ENCODE data around the gene CDKAL1.
A peak's percentile ranks its signal among the peaks of the same experiment; 100 is the strongest.

The CDKAL1 gene

GRCh38 chr6:21135484-21136013, 601.3 kb downstream of the CDKAL1 start:
- no peaks in the 10 kb centered on the region for H3K27me3 ChIP-seq (replicated peaks; ENCODE audit: control insufficient read depth, insufficient read depth, low read length)
- H3K9me3 ChIP-seq (ENCODE audit: control insufficient read depth, low read length) = no peaks in the 10 kb centered on the region
- no peak overlapping the region for H3K4me3 ChIP-seq (ENCODE audit: low read length)
- no peak for DNase-seq (ENCODE audit: low read depth)
- no peaks in the 10 kb centered on the region for H3K36me3 ChIP-seq (ENCODE audit: control insufficient read depth, insufficient read depth, low read length, severe bottlenecking)
- H3K4me1 ChIP-seq (ENCODE audit: control insufficient read depth, insufficient read depth, low read length) = peaks cover 14% of the 10 kb centered on the region
- no peak overlapping the region for H3K9ac ChIP-seq (ENCODE audit: low read length)

GRCh38 chr6:21137700-21138335, 603.6 kb downstream of the CDKAL1 start:
- no peak for DNase-seq (ENCODE audit: low read depth)
- peaks cover 14% of the 10 kb centered on the region for H3K4me1 ChIP-seq (ENCODE audit: control insufficient read depth, insufficient read depth, low read length)

GRCh38 chr6:21138336-21139069, 604.2 kb downstream of the CDKAL1 start:
- no peak for DNase-seq (ENCODE audit: low read depth)
- Histone ChIP-seq H3K36me3 (ENCODE audit: control insufficient read depth, insufficient read depth, low read length, severe bottlenecking) (no peaks in the 10 kb centered on the region), H3K9ac (ENCODE audit: low read length) (no peak overlapping the region)

More at GRCh38 chr6:21137700-21138335, 603.6 kb downstream of the CDKAL1 start:
- H3K9ac ChIP-seq (ENCODE audit: low read length) = no peak overlapping the region
- H3K4me3 ChIP-seq (ENCODE audit: low read length) = no peak overlapping the region
- no peaks in the 10 kb centered on the region for H3K9me3 ChIP-seq (ENCODE audit: control insufficient read depth, low read length)
- no peaks in the 10 kb centered on the region for H3K27me3 ChIP-seq (replicated peaks; ENCODE audit: control insufficient read depth, insufficient read depth, low read length)
- no peaks in the 10 kb centered on the region for H3K36me3 ChIP-seq (ENCODE audit: control insufficient read depth, insufficient read depth, low read length, severe bottlenecking)

GRCh38 chr6:21140966-21141365, 606.7 kb downstream of the CDKAL1 start:
- Histone ChIP-seq H3K9me3 (ENCODE audit: control insufficient read depth, low read length) (no peaks in the 10 kb centered on the region), H3K4me3 (ENCODE audit: low read length) (no peak overlapping the region), H3K4me1 (ENCODE audit: control insufficient read depth, insufficient read depth, low read length) (peaks cover 14% of the 10 kb centered on the region), H3K36me3 (ENCODE audit: control insufficient read depth, insufficient read depth, low read length, severe bottlenecking) (no peaks in the 10 kb centered on the region), H3K9ac (ENCODE audit: low read length) (no peak overlapping the region), H3K27me3 (replicated peaks; ENCODE audit: control insufficient read depth, insufficient read depth, low read length) (no peaks in the 10 kb centered on the region)
- DNase-seq (ENCODE audit: low read depth) = no peak

More at GRCh38 chr6:21138336-21139069, 604.2 kb downstream of the CDKAL1 start:
- H3K4me3 ChIP-seq (ENCODE audit: low read length) = no peak overlapping the region
- H3K9me3 ChIP-seq (ENCODE audit: control insufficient read depth, low read length) = no peaks in the 10 kb centered on the region
- no peaks in the 10 kb centered on the region for H3K27me3 ChIP-seq (replicated peaks; ENCODE audit: control insufficient read depth, insufficient read depth, low read length)
- H3K4me1 ChIP-seq (ENCODE audit: control insufficient read depth, insufficient read depth, low read length) = peaks cover 14% of the 10 kb centered on the region

- no peak overlapping the region for H3K4me3 ChIP-seq (ENCODE audit: low read length)
- DNase-seq (ENCODE audit: low read depth) = no peak
- H3K36me3 ChIP-seq (ENCODE audit: control insufficient read depth, insufficient read depth, low read length, severe bottlenecking) = no peaks in the 10 kb centered on the region
- no peaks in the 10 kb centered on the region for H3K9me3 ChIP-seq (ENCODE audit: control insufficient read depth, low read length)
- H3K27me3 ChIP-seq (replicated peaks; ENCODE audit: control insufficient read depth, insufficient read depth, low read length) = no peaks in the 10 kb centered on the region
- H3K9ac ChIP-seq (ENCODE audit: low read length) = no peak overlapping the region
- H3K4me1 ChIP-seq (ENCODE audit: control insufficient read depth, insufficient read depth, low read length) = peaks cover 14% of the 10 kb centered on the region
These were observed 607.5 kb downstream of the CDKAL1 start for GRCh38 chr6:21141616-21142303.

GRCh38 chr6:21142741-21143140, 608.5 kb downstream of the CDKAL1 start:
- H3K4me1 ChIP-seq (ENCODE audit: control insufficient read depth, insufficient read depth, low read length) = peaks cover 14% of the 10 kb centered on the region
- H3K9me3 ChIP-seq (ENCODE audit: control insufficient read depth, low read length) = no peaks in the 10 kb centered on the region

GRCh38 chr6:21143645-21144044, 609.4 kb downstream of the CDKAL1 start:
- H3K36me3 ChIP-seq (ENCODE audit: control insufficient read depth, insufficient read depth, low read length, severe bottlenecking) = no peaks in the 10 kb centered on the region
- H3K9ac ChIP-seq (ENCODE audit: low read length) = no peak overlapping the region
- no peaks in the 10 kb centered on the region for H3K9me3 ChIP-seq (ENCODE audit: control insufficient read depth, low read length)
- no peak overlapping the region for H3K4me3 ChIP-seq (ENCODE audit: low read length)
- no peaks in the 10 kb centered on the region for H3K27me3 ChIP-seq (replicated peaks; ENCODE audit: control insufficient read depth, insufficient read depth, low read length)
- peaks cover 9% of the 10 kb centered on the region for H3K4me1 ChIP-seq (ENCODE audit: control insufficient read depth, insufficient read depth, low read length)
- DNase-seq (ENCODE audit: low read depth) = no peak

More at GRCh38 chr6:21142741-21143140, 608.5 kb downstream of the CDKAL1 start:
- no peaks in the 10 kb centered on the region for H3K36me3 ChIP-seq (ENCODE audit: control insufficient read depth, insufficient read depth, low read length, severe bottlenecking)
- no peaks in the 10 kb centered on the region for H3K27me3 ChIP-seq (replicated peaks; ENCODE audit: control insufficient read depth, insufficient read depth, low read length)
- H3K9ac ChIP-seq (ENCODE audit: low read length) = no peak overlapping the region
- no peak overlapping the region for H3K4me3 ChIP-seq (ENCODE audit: low read length)
- no peak for DNase-seq (ENCODE audit: low read depth)

GRCh38 chr6:21144928-21145327, 610.7 kb downstream of the CDKAL1 start:
- Histone ChIP-seq H3K36me3 (ENCODE audit: control insufficient read depth, insufficient read depth, low read length, severe bottlenecking) (no peaks in the 10 kb centered on the region), H3K27me3 (replicated peaks; ENCODE audit: control insufficient read depth, insufficient read depth, low read length) (no peaks in the 10 kb centered on the region), H3K9ac (ENCODE audit: low read length) (no peak overlapping the region), H3K4me1 (ENCODE audit: control insufficient read depth, insufficient read depth, low read length) (no peaks in the 10 kb centered on the region), H3K4me3 (ENCODE audit: low read length) (no peak overlapping the region), H3K9me3 (ENCODE audit: control insufficient read depth, low read length) (no peaks in the 10 kb centered on the region)
- no peak for DNase-seq (ENCODE audit: low read depth)

GRCh38 chr6:21147995-21148394, 613.7 kb downstream of the CDKAL1 start:
- Histone ChIP-seq H3K9me3 (ENCODE audit: control insufficient read depth, low read length) (no peaks in the 10 kb centered on the region), H3K9ac (ENCODE audit: low read length) (no peak overlapping the region), H3K36me3 (ENCODE audit: control insufficient read depth, insufficient read depth, low read length, severe bottlenecking) (no peaks in the 10 kb centered on the region), H3K4me3 (ENCODE audit: low read length) (no peak overlapping the region), H3K27me3 (replicated peaks; ENCODE audit: control insufficient read depth, insufficient read depth, low read length) (no peaks in the 10 kb centered on the region), H3K4me1 (ENCODE audit: control insufficient read depth, insufficient read depth, low read length) (peaks cover 11% of the 10 kb centered on the region)
- DNase-seq (ENCODE audit: low read depth) = no peak

GRCh38 chr6:21149470-21149869, 615.2 kb downstream of the CDKAL1 start:
- Histone ChIP-seq H3K9ac (ENCODE audit: low read length) (no peak overlapping the region), H3K27me3 (replicated peaks; ENCODE audit: control insufficient read depth, insufficient read depth, low read length) (no peaks in the 10 kb centered on the region), H3K4me1 (ENCODE audit: control insufficient read depth, insufficient read depth, low read length) (peaks cover 11% of the 10 kb centered on the region), H3K9me3 (ENCODE audit: control insufficient read depth, low read length) (no peaks in the 10 kb centered on the region), H3K4me3 (ENCODE audit: low read length) (no peak overlapping the region), H3K36me3 (ENCODE audit: control insufficient read depth, insufficient read depth, low read length, severe bottlenecking) (no peaks in the 10 kb centered on the region)
- DNase-seq (ENCODE audit: low read depth) = no peak

- H3K4me3 ChIP-seq (ENCODE audit: low read length) = no peak overlapping the region
- DNase-seq (ENCODE audit: low read depth) = no peak
These were observed 616.4 kb downstream of the CDKAL1 start for GRCh38 chr6:21150667-21151066.

More at GRCh38 chr6:21150667-21151066, 616.4 kb downstream of the CDKAL1 start:
- H3K9me3 ChIP-seq (ENCODE audit: control insufficient read depth, low read length) = no peaks in the 10 kb centered on the region
- H3K9ac ChIP-seq (ENCODE audit: low read length) = peak overlapping the region; percentile 0
- no peaks in the 10 kb centered on the region for H3K36me3 ChIP-seq (ENCODE audit: control insufficient read depth, insufficient read depth, low read length, severe bottlenecking)
- no peaks in the 10 kb centered on the region for H3K27me3 ChIP-seq (replicated peaks; ENCODE audit: control insufficient read depth, insufficient read depth, low read length)
- peaks cover 11% of the 10 kb centered on the region for H3K4me1 ChIP-seq (ENCODE audit: control insufficient read depth, insufficient read depth, low read length)

Data from adipocyte (in vitro differentiated cells).